HEK293 (cell line): ENCODE measurements around the gene FUCA1.

Source experiments
- ELK4 ChIP-seq: IDR thresholded peaks from 2 replicates; pipeline ENCODE4 v1.6.1; 2011; ENCODE audit warnings: mild to moderate bottlenecking, low read depth, low read length, borderline replicate concordance
- GLI4 ChIP-seq: fragments of 450-650 bp; formaldehyde crosslinking; IDR thresholded peaks from 2 replicates; pipeline ENCODE4 v1.5.1; 2016; ENCODE audit warnings: missing biosample characterization, missing genetic modification characterization
- GLIS2 ChIP-seq: fragments of 450-650 bp; formaldehyde crosslinking; IDR thresholded peaks from 2 replicates; pipeline ENCODE4 v1.5.1; 2016; ENCODE audit warnings: missing biosample characterization, missing genetic modification characterization
- HIC1 ChIP-seq: fragments of 450-650 bp; formaldehyde crosslinking; IDR thresholded peaks from 2 replicates; pipeline ENCODE4 v1.5.1; 2016; ENCODE audit warnings: missing biosample characterization, missing genetic modification characterization
- KLF7 ChIP-seq: fragments of 450-650 bp; formaldehyde crosslinking; IDR thresholded peaks from 2 replicates; pipeline ENCODE4 v1.5.1; 2016; ENCODE audit warnings: missing biosample characterization, missing genetic modification characterization, borderline replicate concordance
- MZF1 ChIP-seq: fragments of 450-650 bp; formaldehyde crosslinking; IDR thresholded peaks from 2 replicates; pipeline ENCODE4 v1.5.1; 2017; ENCODE audit warnings: missing biosample characterization, missing genetic modification characterization, borderline replicate concordance
- PATZ1 ChIP-seq: fragments of 450-650 bp; formaldehyde crosslinking; IDR thresholded peaks from 2 replicates; pipeline ENCODE4 v1.5.1; 2016; ENCODE audit warnings: missing biosample characterization, missing genetic modification characterization
- PRDM6 ChIP-seq: fragments of 450-650 bp; formaldehyde crosslinking; IDR thresholded peaks from 2 replicates; pipeline ENCODE4 v1.5.1; 2017; ENCODE audit warnings: missing biosample characterization, missing genetic modification characterization
- REPIN1 ChIP-seq: fragments of 450-650 bp; formaldehyde crosslinking; IDR thresholded peaks from 2 replicates; pipeline ENCODE4 v1.5.1; 2017; ENCODE audit warnings: missing biosample characterization, missing genetic modification characterization, low read depth
- SALL2 ChIP-seq: fragments of 450-650 bp; formaldehyde crosslinking; IDR thresholded peaks from 2 replicates; pipeline ENCODE4 v1.5.0; 2017; ENCODE audit warnings: missing biosample characterization, mild to moderate bottlenecking, missing genetic modification characterization, borderline replicate concordance
- TCF7L2 ChIP-seq: IDR thresholded peaks from 2 replicates; pipeline ENCODE4 v1.6.1; 2011; ENCODE audit warnings: low read depth, mild to moderate bottlenecking, inconsistent platforms, low read length, moderate library complexity, borderline replicate concordance
- ZBTB8A ChIP-seq: fragments of 450-650 bp; formaldehyde crosslinking; IDR thresholded peaks from 2 replicates; pipeline ENCODE4 v1.5.1; 2016; ENCODE audit warnings: missing biosample characterization, missing genetic modification characterization
- ZFP37 ChIP-seq: fragments of 450-650 bp; formaldehyde crosslinking; IDR thresholded peaks from 2 replicates; pipeline ENCODE4 v1.5.1; 2016; ENCODE audit warnings: missing biosample characterization, missing genetic modification characterization
- ZNF112 ChIP-seq: fragments of 450-650 bp; formaldehyde crosslinking; IDR thresholded peaks from 2 replicates; pipeline ENCODE4 v1.5.0; 2017; ENCODE audit warnings: missing biosample characterization, missing genetic modification characterization
- ZNF138 ChIP-seq: fragments of 450-650 bp; formaldehyde crosslinking; IDR thresholded peaks from 2 replicates; pipeline ENCODE4 v1.5.1; 2016; ENCODE audit warnings: missing biosample characterization, missing genetic modification characterization, borderline replicate concordance
- ZNF140 ChIP-seq: fragments of 450-650 bp; formaldehyde crosslinking; IDR thresholded peaks from 2 replicates; pipeline ENCODE4 v1.5.1; 2016; ENCODE audit warnings: missing biosample characterization, missing genetic modification characterization
- ZNF16 ChIP-seq: fragments of 450-650 bp; formaldehyde crosslinking; IDR thresholded peaks from 2 replicates; pipeline ENCODE4 v1.5.1; 2016; ENCODE audit warnings: low read depth, missing biosample characterization, missing genetic modification characterization
- ZNF239 ChIP-seq: fragments of 450-650 bp; formaldehyde crosslinking; IDR thresholded peaks from 2 replicates; pipeline ENCODE4 v1.5.1; 2016; ENCODE audit warnings: missing biosample characterization, missing genetic modification characterization
- ZNF274 ChIP-seq, 2 experiments: fragments of 200-500 bp in 1 of 2; fragments of 450-650 bp in 1 of 2; sonication (Bioruptor generic) in 1 of 2; formaldehyde crosslinking in 1 of 2; IDR thresholded peaks; 2 replicates each; pipeline versions ENCODE4 v1.5.1 to v1.6.1; 2014 to 2016; ENCODE audit warnings: borderline replicate concordance in 1 of 2, inconsistent platforms in 1 of 2, low read length in 1 of 2, missing biosample characterization in 1 of 2, missing genetic modification characterization in 1 of 2
- ZNF366 ChIP-seq: fragments of 450-650 bp; formaldehyde crosslinking; conservative IDR thresholded peaks from 2 replicates; pipeline ENCODE4 v1.5.1; 2016; ENCODE audit warnings: missing biosample characterization, missing genetic modification characterization
- ZNF394 ChIP-seq: fragments of 450-650 bp; formaldehyde crosslinking; IDR thresholded peaks from 2 replicates; pipeline ENCODE4 v1.5.1; 2016; ENCODE audit warnings: missing biosample characterization, missing genetic modification characterization, mild to moderate bottlenecking, moderate library complexity, borderline replicate concordance
- ZNF416 ChIP-seq: fragments of 450-650 bp; formaldehyde crosslinking; IDR thresholded peaks from 2 replicates; pipeline ENCODE4 v1.5.1; 2016; ENCODE audit warnings: missing biosample characterization, missing genetic modification characterization
- ZNF501 ChIP-seq: fragments of 450-650 bp; formaldehyde crosslinking; IDR thresholded peaks from 2 replicates; pipeline ENCODE4 v1.5.1; 2016; ENCODE audit warnings: missing biosample characterization, missing genetic modification characterization
- ZNF530 ChIP-seq: fragments of 450-650 bp; formaldehyde crosslinking; IDR thresholded peaks from 2 replicates; pipeline ENCODE4 v1.5.1; 2016; ENCODE audit warnings: low read depth, missing biosample characterization, missing genetic modification characterization
- ZNF544 ChIP-seq: fragments of 450-650 bp; formaldehyde crosslinking; IDR thresholded peaks from 2 replicates; pipeline ENCODE4 v1.5.0; 2017; ENCODE audit warnings: missing biosample characterization, missing genetic modification characterization
- ZNF555 ChIP-seq: fragments of 450-650 bp; formaldehyde crosslinking; conservative IDR thresholded peaks from 2 replicates; pipeline ENCODE4 v1.5.1; 2017; ENCODE audit warnings: missing biosample characterization, mild to moderate bottlenecking, missing genetic modification characterization, inconsistent platforms
- ZNF596 ChIP-seq: fragments of 450-650 bp; IDR thresholded peaks from 2 replicates; pipeline ENCODE4 v1.5.0; 2018; ENCODE audit warnings: missing biosample characterization, mild to moderate bottlenecking, missing genetic modification characterization, moderate library complexity
- ZNF629 ChIP-seq: fragments of 450-650 bp; formaldehyde crosslinking; IDR thresholded peaks from 2 replicates; pipeline ENCODE4 v1.5.1; 2017; ENCODE audit warnings: missing biosample characterization, missing genetic modification characterization
- ZNF701 ChIP-seq: fragments of 450-650 bp; formaldehyde crosslinking; IDR thresholded peaks from 2 replicates; pipeline ENCODE4 v1.5.1; 2016; ENCODE audit warnings: missing biosample characterization, missing genetic modification characterization
- ZNF768 ChIP-seq: fragments of 450-650 bp; formaldehyde crosslinking; IDR thresholded peaks from 2 replicates; pipeline ENCODE4 v1.5.1; 2018; ENCODE audit warnings: missing biosample characterization, mild to moderate bottlenecking, missing genetic modification characterization
- ZNF777 ChIP-seq: fragments of 450-650 bp; formaldehyde crosslinking; IDR thresholded peaks from 2 replicates; pipeline ENCODE4 v1.5.1; 2017; ENCODE audit warnings: missing biosample characterization, missing genetic modification characterization, borderline replicate concordance

The FUCA1 gene

DNA sequence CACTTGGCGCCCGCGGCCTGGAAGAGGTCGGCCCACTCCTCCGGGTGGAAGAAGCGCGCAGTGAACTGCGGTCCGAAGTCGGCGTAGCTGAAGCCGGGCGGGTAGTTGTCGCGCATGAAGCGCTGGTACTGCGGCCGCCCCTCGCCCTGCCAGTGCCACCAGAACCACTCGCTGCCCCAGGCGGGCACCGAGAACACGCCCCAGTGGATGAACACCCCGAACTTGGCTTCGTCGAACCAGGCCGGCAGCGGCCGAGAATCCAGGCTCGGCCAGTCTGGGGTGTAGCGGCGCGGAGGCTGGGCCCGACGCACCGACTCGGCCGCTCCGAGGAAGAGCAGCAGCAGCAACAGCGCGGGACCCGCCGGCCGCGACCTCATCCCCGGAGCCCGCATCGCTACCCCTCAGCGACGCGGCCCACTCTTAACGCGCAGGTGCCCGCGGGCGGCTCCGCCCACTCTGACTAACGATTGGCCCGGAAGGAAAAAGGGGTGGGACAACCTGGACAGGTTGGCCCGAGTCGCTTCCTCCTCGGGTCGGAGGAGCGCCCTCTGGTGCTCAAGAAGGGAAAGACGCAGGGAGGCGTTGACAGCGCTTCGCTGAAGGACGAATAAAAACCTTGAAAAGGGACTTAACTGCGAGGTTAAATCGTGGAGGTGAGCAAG is at the start of gene FUCA1 (continued):
- TF ChIP-seq ZNF140 (tag by site-specific recombination) (no peak), ZNF596 (no peak), ZNF138 (tag by site-specific recombination) (no peak), ZNF501 (peak; percentile 95), ZNF555 (tag by site-specific recombination) (no peak), PRDM6 (tag by site-specific recombination) (no peak), ZNF239 (tag by site-specific recombination) (no peak), HIC1 (tag by site-specific recombination) (peak; percentile 93), ELK4 (no peak), ZNF629 (tag by site-specific recombination) (peak; percentile 58; the same call in 1 of the 2 replicates), ZNF768 (tag by site-specific recombination) (no peak), MZF1 (no peak), ZNF530 (peak; percentile 68; the same call in 1 of the 2 replicates), SALL2 (tag by site-specific recombination) (no peak), ZNF366 (no peak), ZNF701 (tag by site-specific recombination) (no peak), ZNF544 (tag by site-specific recombination) (no peak), ZNF112 (tag by site-specific recombination) (no peak), ZFP37 (tag by site-specific recombination) (peak; percentile 85), GLIS2 (tag by site-specific recombination) (peak; percentile 62), ZBTB8A (peak; percentile 44; the same call in 1 of the 2 replicates), GLI4 (tag by site-specific recombination) (no peak), ZNF274 (IDR thresholded peaks at IDR 0.05; ENCODE audit: low read length) (no peak), ZNF274 (tag by site-specific recombination; IDR thresholded peaks at IDR 0.05; ENCODE audit: borderline replicate concordance) (no peak), PATZ1 (peak; percentile 69), ZNF16 (tag by site-specific recombination) (no peak), ZNF394 (peak; percentile 23; the same call in 1 of the 2 replicates), ZNF416 (tag by site-specific recombination) (no peak), TCF7L2 (no peak), REPIN1 (tag by site-specific recombination) (peak; percentile 27; the same call in 1 of the 2 replicates), ZNF777 (tag by site-specific recombination) (peak; percentile 60; the same call in 1 of the 2 replicates), KLF7 (tag by site-specific recombination) (no peak)
